ENCODE data around the gene DDTL. TPM values are rescaled to one million over a fixed set of nuclear protein-coding genes. Genes with fewer than 3 reads are reported as not detected.

The DDTL gene
- total and polyA plus RNA-seq, 2 of the 8 experiments (the other 6 are each of a cell fraction or from before 2014, with no cell fraction given): 2.1 to 3.1 TPM

DNA sequence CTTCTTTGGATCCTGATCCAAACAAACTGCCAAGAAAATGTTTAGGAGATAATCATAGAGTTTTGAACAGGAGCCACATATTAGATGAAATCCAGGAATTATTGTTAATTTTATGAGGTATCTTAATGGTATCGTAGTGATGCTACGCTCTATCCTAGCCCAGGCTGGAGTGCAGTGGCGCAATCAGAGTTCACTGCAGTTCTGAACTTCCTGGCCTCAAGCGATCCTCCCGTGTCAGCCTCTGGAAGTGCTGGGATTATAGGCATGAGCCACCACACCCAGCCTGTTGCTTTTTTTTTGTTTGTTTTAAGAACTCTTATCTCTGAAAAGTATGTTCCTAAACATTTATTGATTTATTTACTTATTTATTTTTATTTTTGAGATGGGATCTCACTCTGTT lies 36.2 kb downstream of the DDTL start:
- Histone ChIP-seq H2BK120ac (replicated peaks; ENCODE audit: low read depth, low read length) (no peak overlapping the region), H3K56ac (replicated peaks; ENCODE audit: insufficient read length, low read depth, low read length) (no peak overlapping the region), H2BK20ac (ENCODE audit: low read length) (no peak overlapping the region), H4K5ac (ENCODE audit: insufficient read length, low read depth, low read length) (no peak overlapping the region), H3K14ac (ENCODE audit: insufficient read length) (no peak overlapping the region), H4K91ac (replicated peaks; ENCODE audit: insufficient read length, low read length) (no peak overlapping the region), H2BK15ac (ENCODE audit: low read length) (no peak overlapping the region), H3K9me3 (ENCODE audit: insufficient read depth in 2 of 2, low read depth in 1 of 2, low read length in 1 of 2) (no peaks in the 10 kb centered on the region; a peak in 1 of 4 replicates), H4K20me1 (replicated peaks in 1 of 2; ENCODE audit: control insufficient read depth in 1 of 2, insufficient read depth in 2 of 2, low read length in 2 of 2) (no peaks in the 10 kb centered on the region), H3K36me3 (ENCODE audit: control insufficient read depth in 2 of 4, insufficient read depth in 4 of 4, low read length in 3 of 4) (no peaks in the 10 kb centered on the region), H3K23ac (ENCODE audit: insufficient read length) (no peak overlapping the region), H4K8ac (ENCODE audit: extremely low read depth, insufficient read depth, low read length) (no peak overlapping the region), H2BK12ac (ENCODE audit: low read depth, low read length) (no peak overlapping the region), H2AFZ (ENCODE audit: low read length) (no peak overlapping the region), H3K27me3 (replicated peaks in 1 of 4; ENCODE audit: control insufficient read depth in 3 of 4, extremely low read depth in 1 of 4, insufficient read depth in 3 of 4, low read length in 3 of 4) (peaks cover 0 to 3% (median 0%) of the 10 kb centered on the region in 4 experiments; a peak in 3 of 7 replicates), H3K23me2 (ENCODE audit: low read depth, low read length) (no peaks in the 10 kb centered on the region), H3K4me3 (ENCODE audit: extremely low read depth in 1 of 4, insufficient read depth in 2 of 4, low read depth in 3 of 4, low read length in 4 of 4) (no peak overlapping the region), H3K4ac (replicated peaks; ENCODE audit: insufficient read length, low read depth, low read length) (no peak overlapping the region), H2BK5ac (ENCODE audit: low read depth, low read length) (no peak overlapping the region), H3K4me2 (ENCODE audit: insufficient read depth in 1 of 2, low read depth in 2 of 2, low read length in 2 of 2) (no peak overlapping the region), H3K9ac (replicated peaks in 1 of 4; ENCODE audit: extremely low read depth in 1 of 4, low read depth in 3 of 4, low read length in 3 of 4) (no peak overlapping the region), H3K27ac (ENCODE audit: low read depth, low read length) (no peak overlapping the region), H2AK5ac (ENCODE audit: low read depth, low read length) (no peak overlapping the region), H3K79me2 (ENCODE audit: control insufficient read depth in 1 of 2, insufficient read depth in 2 of 2, low read length in 2 of 2) (no peaks in the 10 kb centered on the region), H3K18ac (ENCODE audit: extremely low read depth, low read length) (no peak overlapping the region), H3K4me1 (replicated peaks in 1 of 4; ENCODE audit: control insufficient read depth in 3 of 4, insufficient read depth in 4 of 4, low read length in 3 of 4) (peaks cover 0 to 3% (median 0%) of the 10 kb centered on the region in 4 experiments; a peak in 3 of 7 replicates), H3K79me1 (ENCODE audit: low read depth, low read length) (no peaks in the 10 kb centered on the region)
- ChIA-PET CTCF (ENCODE audit: partially characterized antibody) (interaction anchor here (0.6 to 0.7 kb wide), 2 partner anchors 51 to 59 kb away, joined by 3 read pairs; no protein-coding TSS in a partner anchor), POLR2A (ENCODE audit: partially characterized antibody) (no interaction called here)
- WGBS, 2 experiments (ENCODE audit: extremely low coverage in 1 of 2, insufficient coverage in 1 of 2, insufficient read length in 1 of 2, insufficient replicate concordance in 2 of 2, low coverage in 1 of 2, low lambda C conversion rate in 2 of 2, missing lambda C conversion rate in 1 of 2): 90% methylated on average over 5 of the region's 5 CpGs; no CpG with 5 or more reads in 1 of the 2 experiments
- FAIRE-seq: no peak
- DNase-seq (ENCODE audit: low read depth in 1 of 2, low spot score in 2 of 2): no peak
- TF ChIP-seq CEBPB (IDR thresholded peaks at IDR 0.05; ENCODE audit: low read depth, low read length): no peak

All from H1 (cell line).